RWPE2 (cell line): ENCODE data around the gene ZNF536.

Source experiments
- ATAC-seq: fragments of 200-7000 bp; cut with Tn5 transposase; 3 replicates; pipeline ENCODE4 v1.9.1; 2021; ENCODE audit warnings: low read depth
- DNase-seq: peaks from one replicate; pipeline ENCODE4 v3.0.0-alpha.2; 2020; ENCODE audit warnings: low spot score
- H3K27ac ChIP-seq: fragments of 450-650 bp; 2 replicates; pipeline ENCODE4 v1.5.1; 2017; ENCODE audit warnings: mild to moderate bottlenecking; ENCODE audit not compliant: poor library complexity, severe bottlenecking
- H3K27me3 ChIP-seq: fragments of 250-450 bp; sonication (Bioruptor Pico); 2 replicates; pipeline ENCODE4 v1.5.1; 2021; ENCODE audit warnings: mild to moderate bottlenecking, moderate library complexity; ENCODE audit not compliant: insufficient read depth, poor library complexity, severe bottlenecking
- H3K36me3 ChIP-seq: fragments of 250-450 bp; sonication (Bioruptor Pico); 2 replicates; pipeline ENCODE4 v1.5.1; 2020; ENCODE audit warnings: low read depth, mild to moderate bottlenecking, moderate library complexity
- H3K4me1 ChIP-seq: fragments of 250-450 bp; sonication (Bioruptor Pico); 2 replicates; pipeline ENCODE4 v1.5.1; 2021; ENCODE audit warnings: mild to moderate bottlenecking, moderate library complexity; ENCODE audit not compliant: insufficient read depth, poor library complexity, severe bottlenecking
- H3K4me3 ChIP-seq: fragments of 250-450 bp; sonication (Bioruptor Pico); 2 replicates; pipeline ENCODE4 v1.5.1; 2021; ENCODE audit warnings: mild to moderate bottlenecking, moderate library complexity; ENCODE audit not compliant: severe bottlenecking
- H3K9me3 ChIP-seq: fragments of 250-450 bp; sonication (Bioruptor Pico); 2 replicates; pipeline ENCODE4 v1.5.1; 2021; ENCODE audit warnings: mild to moderate bottlenecking, moderate library complexity; ENCODE audit not compliant: severe bottlenecking
- TF ChIP-seq, protein P1 (sequence below): fragments of 450-650 bp; IDR thresholded peaks from one replicate; pipeline ENCODE4 v1.5.1; 2017; ENCODE audit warnings: mild to moderate bottlenecking, moderate library complexity; ENCODE audit not compliant: poor library complexity, severe bottlenecking

ZNF536 gene

DNA sequence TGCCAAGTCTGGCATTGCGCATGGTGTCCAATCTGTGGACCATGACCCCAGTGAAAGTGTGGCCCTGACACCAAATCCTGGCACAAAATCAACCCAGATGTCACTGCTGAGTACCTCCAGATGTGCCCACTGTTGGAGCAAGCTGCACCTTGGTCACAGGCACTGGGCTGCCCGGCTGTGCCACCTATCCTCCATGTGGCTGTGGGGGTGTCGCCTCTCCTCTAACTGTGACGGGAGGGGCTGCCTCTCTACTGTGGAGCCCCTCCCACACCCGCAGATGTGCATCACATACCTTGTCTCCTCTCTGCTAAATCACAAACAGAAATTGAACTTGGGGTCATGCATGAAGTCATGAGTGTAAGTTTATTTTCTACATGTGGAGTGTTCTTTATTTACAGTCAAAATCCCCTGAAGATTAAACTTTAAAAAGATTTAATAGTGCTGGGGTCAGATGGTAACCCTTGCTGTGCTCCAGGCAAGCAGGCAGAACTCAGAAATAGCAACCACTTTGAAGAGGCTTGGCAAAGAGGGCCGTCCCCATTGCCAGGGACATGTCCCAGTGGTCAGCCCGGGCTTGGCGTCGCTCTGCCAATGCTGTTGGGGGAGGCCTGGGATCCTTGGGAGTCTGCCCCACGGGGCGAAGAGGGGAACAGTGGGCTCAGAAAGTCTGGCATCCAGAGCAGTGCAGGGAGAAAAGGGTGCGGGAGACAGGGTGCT lies 46.4 kb upstream of the ZNF536 start:
- DNase-seq (no peak), ATAC-seq (no peak)
- TF ChIP-seq, protein P1, sequence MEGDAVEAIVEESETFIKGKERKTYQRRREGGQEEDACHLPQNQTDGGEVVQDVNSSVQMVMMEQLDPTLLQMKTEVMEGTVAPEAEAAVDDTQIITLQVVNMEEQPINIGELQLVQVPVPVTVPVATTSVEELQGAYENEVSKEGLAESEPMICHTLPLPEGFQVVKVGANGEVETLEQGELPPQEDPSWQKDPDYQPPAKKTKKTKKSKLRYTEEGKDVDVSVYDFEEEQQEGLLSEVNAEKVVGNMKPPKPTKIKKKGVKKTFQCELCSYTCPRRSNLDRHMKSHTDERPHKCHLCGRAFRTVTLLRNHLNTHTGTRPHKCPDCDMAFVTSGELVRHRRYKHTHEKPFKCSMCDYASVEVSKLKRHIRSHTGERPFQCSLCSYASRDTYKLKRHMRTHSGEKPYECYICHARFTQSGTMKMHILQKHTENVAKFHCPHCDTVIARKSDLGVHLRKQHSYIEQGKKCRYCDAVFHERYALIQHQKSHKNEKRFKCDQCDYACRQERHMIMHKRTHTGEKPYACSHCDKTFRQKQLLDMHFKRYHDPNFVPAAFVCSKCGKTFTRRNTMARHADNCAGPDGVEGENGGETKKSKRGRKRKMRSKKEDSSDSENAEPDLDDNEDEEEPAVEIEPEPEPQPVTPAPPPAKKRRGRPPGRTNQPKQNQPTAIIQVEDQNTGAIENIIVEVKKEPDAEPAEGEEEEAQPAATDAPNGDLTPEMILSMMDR: no peak
- Histone ChIP-seq H3K36me3 (no peaks in the 10 kb centered on the region), H3K27me3 (no peaks in the 10 kb centered on the region), H3K27ac (no peak overlapping the region), H3K9me3 (no peaks in the 10 kb centered on the region), H3K4me1 (no peaks in the 10 kb centered on the region), H3K4me3 (no peak overlapping the region)

DNA sequence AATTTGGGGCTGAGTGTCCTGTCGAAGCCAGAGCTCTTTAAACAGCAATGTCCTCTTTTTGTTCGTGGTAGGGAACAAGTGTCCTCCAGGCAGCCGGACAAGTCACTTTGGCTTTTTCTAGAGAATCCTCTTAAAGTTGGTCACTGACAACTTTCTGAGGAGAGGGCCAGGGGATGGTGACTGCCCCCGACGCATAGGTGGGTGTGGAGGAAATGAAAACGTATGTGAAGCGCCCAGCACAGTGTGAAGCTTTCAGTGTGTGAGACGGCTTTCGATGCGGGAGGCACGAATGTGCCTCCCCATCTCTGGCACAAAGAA lies 45.8 kb upstream of the ZNF536 start:
- TF ChIP-seq, protein P1: no peak
- ATAC-seq: no peak
- no peak for DNase-seq
- H3K27me3 ChIP-seq: no peaks in the 10 kb centered on the region
- no peaks in the 10 kb centered on the region for H3K9me3 ChIP-seq
- no peaks in the 10 kb centered on the region for H3K4me1 ChIP-seq
- H3K4me3 ChIP-seq: no peak overlapping the region
- no peak overlapping the region for H3K27ac ChIP-seq
- no peaks in the 10 kb centered on the region for H3K36me3 ChIP-seq

DNA sequence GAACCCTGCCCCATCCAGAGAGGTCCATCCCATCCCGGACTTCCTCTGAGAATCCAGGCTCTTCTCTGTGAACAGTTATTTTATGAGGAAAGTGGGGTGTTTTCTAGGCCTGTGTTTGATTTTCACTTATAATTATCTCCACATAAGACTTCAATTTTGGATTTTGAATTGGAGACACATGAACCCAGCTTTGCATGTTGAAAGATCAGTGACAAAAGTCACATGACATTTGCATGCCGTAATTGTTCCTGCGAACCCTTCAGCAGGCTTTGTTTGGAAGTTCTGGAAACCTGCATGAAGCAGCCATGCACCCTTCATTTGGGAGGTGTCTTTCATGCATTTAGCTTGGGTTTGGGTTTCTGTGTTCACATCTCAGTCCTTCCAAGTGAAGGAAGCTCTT lies 44.9 kb upstream of the ZNF536 start:
- Histone ChIP-seq H3K27ac (no peak overlapping the region), H3K4me3 (no peak overlapping the region), H3K9me3 (no peaks in the 10 kb centered on the region), H3K4me1 (no peaks in the 10 kb centered on the region), H3K36me3 (no peaks in the 10 kb centered on the region), H3K27me3 (no peaks in the 10 kb centered on the region)
- ATAC-seq (no peak), DNase-seq (no peak)
- TF ChIP-seq, protein P1: no peak

- H3K27ac ChIP-seq: no peak overlapping the region
- no peak overlapping the region for H3K4me3 ChIP-seq
- DNase-seq (no peak), ATAC-seq (no peak)
- no peaks in the 10 kb centered on the region for H3K4me1 ChIP-seq
- TF ChIP-seq, protein P1: no peak
- no peaks in the 10 kb centered on the region for H3K36me3 ChIP-seq
- H3K27me3 ChIP-seq: no peaks in the 10 kb centered on the region
- no peaks in the 10 kb centered on the region for H3K9me3 ChIP-seq
Observed at GRCh38 chr19:30328096-30328495, 44.1 kb upstream of the ZNF536 start.

DNA sequence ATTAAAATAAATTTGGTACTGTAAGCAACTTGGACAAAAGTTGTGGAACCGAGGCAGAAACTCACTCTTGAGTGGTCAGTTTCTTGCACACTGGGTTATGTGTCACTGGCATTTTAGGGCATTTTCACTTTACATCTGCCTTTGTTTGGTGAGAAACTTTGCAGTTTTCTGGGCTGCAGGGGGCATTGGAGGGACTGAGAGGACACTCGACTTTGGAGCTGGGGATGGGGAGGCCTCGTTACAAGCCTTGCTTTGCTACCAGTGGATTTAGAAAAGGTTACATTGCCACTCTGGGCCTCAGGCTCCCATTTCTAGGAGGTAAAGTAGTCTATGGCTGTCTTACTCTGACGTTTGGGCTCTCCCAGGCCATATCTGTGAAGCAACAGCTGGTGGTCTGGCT lies 41.9 kb upstream of the ZNF536 start:
- ATAC-seq (no peak), DNase-seq (no peak)
- Histone ChIP-seq H3K4me3 (no peak overlapping the region), H3K36me3 (no peaks in the 10 kb centered on the region), H3K27ac (no peak overlapping the region), H3K9me3 (no peaks in the 10 kb centered on the region), H3K27me3 (no peaks in the 10 kb centered on the region), H3K4me1 (no peaks in the 10 kb centered on the region)
- TF ChIP-seq, protein P1: no peak
